Loucy (cell line): ENCODE data around the gene PSMB2.
A peak's percentile ranks its signal among the peaks of the same experiment; 100 is the strongest.

ENCODE experiments used
- H2AFZ ChIP-seq: fragments of 200-600 bp; sonication (generic); 2 replicates; pipeline ENCODE4 v1.6.0; 2016; ENCODE audit warnings: antibody characterized with exemption, mild to moderate bottlenecking, low read length, moderate library complexity
- H3F3A ChIP-seq: fragments of 200-600 bp; 2 replicates; pipeline ENCODE4 v1.6.0; 2016; ENCODE audit warnings: antibody characterized with exemption, low read depth, mild to moderate bottlenecking
- H3K27me3 ChIP-seq: fragments of 200-600 bp; sonication (generic); 2 replicates; pipeline ENCODE4 v1.6.1; 2014; ENCODE audit warnings: low read length, mild to moderate bottlenecking; ENCODE audit not compliant: insufficient read depth, poor library complexity, severe bottlenecking
- H3K36me3 ChIP-seq: fragments of 200-600 bp; sonication (generic); 2 replicates; pipeline ENCODE4 v1.6.1; 2016; ENCODE audit warnings: low read length; ENCODE audit not compliant: insufficient read depth
- H3K4me1 ChIP-seq: fragments of 200-600 bp; sonication (generic); 2 replicates; pipeline ENCODE4 v1.5.1; 2014; ENCODE audit warnings: low read length, mild to moderate bottlenecking; ENCODE audit not compliant: insufficient read depth, poor library complexity, severe bottlenecking
- H3K4me2 ChIP-seq: fragments of 200-600 bp; sonication (generic); 2 replicates; pipeline ENCODE4 v1.6.0; 2014; ENCODE audit warnings: antibody characterized with exemption, low read length, low read depth, mild to moderate bottlenecking; ENCODE audit not compliant: poor library complexity, severe bottlenecking
- H3K4me3 ChIP-seq: fragments of 200-600 bp; sonication (generic); 2 replicates; pipeline ENCODE4 v1.5.1; 2014; ENCODE audit warnings: low read length, mild to moderate bottlenecking, mixed read lengths; ENCODE audit not compliant: poor library complexity, severe bottlenecking
- H3K79me2 ChIP-seq: fragments of 200-600 bp; sonication (generic); 2 replicates; pipeline ENCODE4 v1.6.1; 2014; ENCODE audit warnings: low read length; ENCODE audit not compliant: insufficient read depth
- H3K9ac ChIP-seq: fragments of 200-600 bp; sonication (generic); 2 replicates; pipeline ENCODE4 v1.6.0; 2014; ENCODE audit warnings: mild to moderate bottlenecking, low read depth, low read length, moderate library complexity; ENCODE audit not compliant: poor library complexity, severe bottlenecking
- H3K9me2 ChIP-seq: fragments of 200-600 bp; sonication (generic); replicated peaks from 2 replicates; pipeline ENCODE4 v1.6.1; 2016; ENCODE audit warnings: low read depth, low read length, mixed read lengths
- H3K9me3 ChIP-seq: fragments of 200-600 bp; sonication (generic); 2 replicates; pipeline ENCODE4 v1.6.1; 2014; ENCODE audit warnings: mild to moderate bottlenecking, antibody characterized with exemption, low read length, low read depth; ENCODE audit not compliant: insufficient read depth
- H4K20me1 ChIP-seq: fragments of 200-600 bp; sonication (generic); 2 replicates; pipeline ENCODE4 v1.6.0; 2014; ENCODE audit warnings: antibody characterized with exemption, low read length, mild to moderate bottlenecking; ENCODE audit not compliant: insufficient read depth, poor library complexity, severe bottlenecking
- EZH2phosphoT487 ChIP-seq: fragments of 200-600 bp; IDR thresholded peaks from 2 replicates; pipeline ENCODE4 v1.6.1; 2018; ENCODE audit warnings: antibody characterized with exemption, mild to moderate bottlenecking, moderate library complexity, borderline replicate concordance
- TF ChIP-seq, protein P1 (sequence below): fragments of 200-600 bp; sonication (generic); conservative IDR thresholded peaks from 2 replicates; pipeline ENCODE4 v1.5.1; 2014; ENCODE audit warnings: mild to moderate bottlenecking, antibody characterized with exemption, low read length

PSMB2 gene

DNA sequence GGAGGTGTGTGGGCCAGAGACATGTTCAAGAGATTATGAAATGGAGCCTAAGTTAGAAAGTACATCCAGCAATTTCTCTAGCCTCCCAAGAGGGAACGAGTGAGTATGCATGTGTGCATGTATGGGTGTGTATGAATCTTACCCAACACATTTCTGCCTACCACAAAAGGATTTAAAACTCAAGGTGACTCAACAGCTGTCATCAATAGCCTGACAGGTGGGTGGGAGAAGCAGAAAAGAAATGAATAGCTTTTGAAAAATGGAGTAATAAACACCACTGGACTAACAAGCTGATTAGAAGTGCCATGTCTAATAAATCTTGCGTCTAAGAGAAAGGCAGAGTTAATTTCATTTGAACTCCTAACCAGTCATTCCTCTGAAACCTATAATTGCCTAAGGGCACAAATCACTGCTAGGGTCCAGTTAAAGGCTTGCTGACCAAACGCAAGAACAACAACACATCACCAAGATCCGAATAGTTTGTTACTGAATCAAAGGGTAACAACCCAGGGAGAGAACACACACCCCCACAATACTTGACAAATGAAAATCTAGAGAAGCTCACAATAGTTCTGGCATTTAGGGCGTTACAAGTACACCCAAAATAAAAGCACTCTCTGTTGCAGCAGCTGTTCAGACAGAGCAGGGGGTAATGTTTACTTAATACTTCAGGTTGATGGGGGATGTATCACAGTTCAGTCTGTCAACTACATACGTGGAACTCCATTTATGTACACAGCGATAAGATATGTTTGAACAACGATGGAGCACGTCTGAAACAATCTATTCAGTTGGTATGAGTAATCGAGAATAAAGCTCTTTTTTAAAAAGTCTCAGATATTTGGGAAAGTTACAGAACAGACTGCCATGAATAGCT is 85.5 kb downstream of the PSMB2 start:
- H2AFZ ChIP-seq, result no peak overlapping the region
- H3K4me1 ChIP-seq, result peaks cover 34% of the 10 kb centered on the region
- TF ChIP-seq EZH2phosphoT487, result no peak
- TF ChIP-seq, protein P1, sequence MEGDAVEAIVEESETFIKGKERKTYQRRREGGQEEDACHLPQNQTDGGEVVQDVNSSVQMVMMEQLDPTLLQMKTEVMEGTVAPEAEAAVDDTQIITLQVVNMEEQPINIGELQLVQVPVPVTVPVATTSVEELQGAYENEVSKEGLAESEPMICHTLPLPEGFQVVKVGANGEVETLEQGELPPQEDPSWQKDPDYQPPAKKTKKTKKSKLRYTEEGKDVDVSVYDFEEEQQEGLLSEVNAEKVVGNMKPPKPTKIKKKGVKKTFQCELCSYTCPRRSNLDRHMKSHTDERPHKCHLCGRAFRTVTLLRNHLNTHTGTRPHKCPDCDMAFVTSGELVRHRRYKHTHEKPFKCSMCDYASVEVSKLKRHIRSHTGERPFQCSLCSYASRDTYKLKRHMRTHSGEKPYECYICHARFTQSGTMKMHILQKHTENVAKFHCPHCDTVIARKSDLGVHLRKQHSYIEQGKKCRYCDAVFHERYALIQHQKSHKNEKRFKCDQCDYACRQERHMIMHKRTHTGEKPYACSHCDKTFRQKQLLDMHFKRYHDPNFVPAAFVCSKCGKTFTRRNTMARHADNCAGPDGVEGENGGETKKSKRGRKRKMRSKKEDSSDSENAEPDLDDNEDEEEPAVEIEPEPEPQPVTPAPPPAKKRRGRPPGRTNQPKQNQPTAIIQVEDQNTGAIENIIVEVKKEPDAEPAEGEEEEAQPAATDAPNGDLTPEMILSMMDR, result no peak
- H3K9me2 ChIP-seq, result no peaks in the 10 kb centered on the region
- H4K20me1 ChIP-seq, result peaks cover 18% of the 10 kb centered on the region
- H3K79me2 ChIP-seq, result peaks cover 54% of the 10 kb centered on the region
- H3K4me3 ChIP-seq, result peak overlapping the region; percentile 81
- no peaks in the 10 kb centered on the region for H3F3A ChIP-seq
- no peaks in the 10 kb centered on the region for H3K9me3 ChIP-seq
- peak overlapping the region; percentile 88 for H3K4me2 ChIP-seq
- H3K36me3 ChIP-seq, result peaks cover 5% of the 10 kb centered on the region; the same call in 1 of the 2 replicates
- H3K9ac ChIP-seq, result peak overlapping the region; percentile 86
- no peaks in the 10 kb centered on the region for H3K27me3 ChIP-seq

DNA sequence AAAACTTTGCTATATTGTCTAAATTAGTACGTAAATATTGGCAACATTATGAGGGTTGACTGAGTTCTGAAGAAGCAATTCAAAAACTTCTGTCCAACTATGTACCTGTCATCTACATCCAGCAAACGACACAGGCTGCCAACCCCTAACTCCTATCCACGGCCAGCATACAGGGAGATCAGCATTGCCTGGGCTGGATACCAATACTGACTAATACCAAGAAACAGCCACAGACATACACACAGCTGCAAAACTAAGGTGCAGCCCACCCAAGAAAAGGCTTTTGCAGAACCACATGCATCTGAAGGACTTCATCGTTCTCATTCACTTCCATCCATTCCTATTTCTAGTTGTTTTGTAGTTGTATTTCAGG is 86.1 kb downstream of the PSMB2 start:
- no peak overlapping the region for H2AFZ ChIP-seq
- TF ChIP-seq EZH2phosphoT487, result no peak
- TF ChIP-seq, protein P1, result no peak
- no peaks in the 10 kb centered on the region for H3K9me2 ChIP-seq
- peaks cover 18% of the 10 kb centered on the region for H4K20me1 ChIP-seq
- H3K9me3 ChIP-seq, result no peaks in the 10 kb centered on the region
- no peaks in the 10 kb centered on the region for H3K27me3 ChIP-seq
- H3K9ac ChIP-seq, result peak overlapping the region; percentile 34
- peaks cover 34% of the 10 kb centered on the region for H3K4me1 ChIP-seq
- H3K4me2 ChIP-seq, result peak overlapping the region; percentile 88
- peaks cover 52% of the 10 kb centered on the region for H3K79me2 ChIP-seq
- peak overlapping the region; percentile 81 for H3K4me3 ChIP-seq
- H3K36me3 ChIP-seq, result peaks cover 5% of the 10 kb centered on the region; the same call in 1 of the 2 replicates
- no peaks in the 10 kb centered on the region for H3F3A ChIP-seq

DNA sequence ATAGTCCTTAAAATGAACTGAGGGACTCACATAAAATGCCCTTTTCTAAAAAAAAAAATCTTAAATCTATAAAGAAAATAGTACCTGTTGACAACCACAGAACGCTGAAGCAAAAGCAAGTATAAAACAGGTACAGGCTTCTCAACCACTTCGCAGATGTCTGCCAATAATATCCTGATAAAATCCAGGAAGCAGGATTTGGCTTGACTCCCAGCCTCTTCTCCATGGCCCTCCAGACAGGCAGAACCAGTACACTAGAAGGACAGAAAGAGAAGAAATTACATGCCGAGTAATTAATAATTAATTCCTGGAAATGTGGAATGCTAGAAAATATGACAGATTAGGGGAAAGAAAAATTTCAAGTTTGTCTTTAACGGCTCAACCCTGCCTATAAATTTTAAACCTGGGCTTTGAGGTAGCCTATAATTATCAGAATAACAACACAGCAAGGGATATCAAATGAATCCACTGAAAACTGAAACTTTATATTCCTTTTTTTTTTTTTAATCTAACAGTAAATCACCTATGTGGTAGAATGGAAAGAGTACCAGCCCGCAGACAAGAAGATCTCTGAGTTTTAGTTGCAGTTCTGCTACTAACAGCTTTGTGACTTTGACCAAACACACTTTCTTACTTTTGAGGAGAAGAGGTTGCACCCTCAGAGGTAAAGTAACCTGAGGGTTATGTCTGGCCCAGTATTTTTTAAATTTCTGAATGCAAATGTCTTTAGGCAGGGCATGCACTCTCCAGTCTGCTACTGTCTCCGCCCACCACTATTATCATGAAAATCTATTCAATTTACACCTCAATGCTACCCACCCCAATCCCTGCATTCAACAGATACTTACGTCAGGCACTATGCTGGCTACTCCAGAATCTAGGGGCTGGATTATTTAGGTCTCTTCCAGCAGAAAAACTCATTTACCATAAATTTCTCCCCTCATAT is 86.8 kb downstream of the PSMB2 start:
- Histone ChIP-seq H3K36me3 (peaks cover 5% of the 10 kb centered on the region; the same call in 1 of the 2 replicates), H3K79me2 (peaks cover 56% of the 10 kb centered on the region)

More for the DNA sequence above, 86.8 kb downstream of the PSMB2 start:
- Histone ChIP-seq H3K9me3 (no peaks in the 10 kb centered on the region), H3K9ac (peak overlapping the region; percentile 34), H3K4me3 (peak overlapping the region; percentile 81), H3K9me2 (no peaks in the 10 kb centered on the region), H2AFZ (no peak overlapping the region), H3K27me3 (no peaks in the 10 kb centered on the region), H4K20me1 (peaks cover 18% of the 10 kb centered on the region), H3K4me1 (peaks cover 40% of the 10 kb centered on the region), H3F3A (no peaks in the 10 kb centered on the region), H3K4me2 (peak overlapping the region; percentile 88)
- TF ChIP-seq, protein P1, result no peak
- no peak for TF ChIP-seq EZH2phosphoT487
